Measurements from ENCODE around the gene RBM39. TPM values are rescaled to one million over a fixed set of nuclear protein-coding genes. Genes with fewer than 3 reads are reported as not detected.

The RBM39 gene
- total and polyA plus RNA-seq, 2 of the 13 experiments (the other 11 are each of a cell fraction or from before 2014, with no cell fraction given): 788 to 920 TPM

DNA sequence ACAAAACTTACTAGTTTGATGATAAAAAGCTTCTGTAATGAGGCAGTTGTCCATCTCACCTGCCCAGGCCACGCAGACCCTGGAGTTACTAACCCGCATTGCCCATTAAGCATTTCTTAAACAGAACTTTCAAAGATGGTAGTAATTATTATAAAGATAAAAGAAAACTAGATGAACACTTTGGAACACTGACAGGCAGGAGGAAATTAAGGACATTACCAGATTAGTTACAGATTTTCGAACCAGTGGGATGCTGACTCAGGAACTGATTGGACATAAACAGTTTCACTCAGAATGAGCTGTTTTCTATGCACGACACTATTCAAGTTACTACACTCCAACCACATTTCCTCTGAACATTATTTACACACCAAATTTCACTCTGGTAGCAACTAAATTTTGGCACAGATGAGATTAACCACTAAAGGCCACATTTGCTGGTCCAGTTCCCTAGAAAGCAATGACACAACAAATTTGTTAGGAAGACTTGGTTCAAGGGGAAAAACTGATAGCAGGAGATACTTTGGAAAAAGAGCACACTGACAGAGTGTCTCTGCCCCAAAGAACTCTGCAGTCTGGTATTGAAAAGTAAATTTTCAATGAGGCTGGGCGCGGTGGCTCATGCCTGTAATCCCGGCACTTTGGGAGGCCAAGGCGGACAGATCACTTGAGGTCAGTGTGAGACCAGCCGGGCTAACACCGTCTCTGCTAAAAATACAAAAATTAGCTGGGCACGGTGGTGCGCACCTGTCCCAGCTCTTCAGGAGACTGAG is 39.8 kb downstream of the RBM39 start (continued):
- TF ChIP-seq HNRNPLL (IDR thresholded peaks at IDR 0.05; ENCODE audit: low read depth, low read length, poor library complexity, severe bottlenecking) (no peak), GATAD2A (CRISPR knock-in tag; IDR thresholded peaks at IDR 0.05) (no peak), MTA1 (CRISPR knock-in tag; IDR thresholded peaks at IDR 0.05; ENCODE audit: borderline replicate concordance) (no peak), HNRNPUL1 (IDR thresholded peaks at IDR 0.05; ENCODE audit: low read depth, low read length) (no peak), MXI1 (IDR thresholded peaks at IDR 0.05; ENCODE audit: borderline replicate concordance, low read depth, low read length) (no peak), RFX5 (IDR thresholded peaks at IDR 0.05; ENCODE audit: low read depth, low read length) (0 out of 2 replicates have a peak, but pooled peaks have one; percentile 43), HHEX (CRISPR knock-in tag; IDR thresholded peaks at IDR 0.05) (no peak), EEA1 (CRISPR knock-in tag; IDR thresholded peaks at IDR 0.05; ENCODE audit: borderline replicate concordance) (no peak), RARG (CRISPR knock-in tag; IDR thresholded peaks at IDR 0.05; ENCODE audit: low read depth) (no peak), ZNF564 (CRISPR knock-in tag; IDR thresholded peaks at IDR 0.05) (no peak), PRMT3 (CRISPR knock-in tag; IDR thresholded peaks at IDR 0.05; ENCODE audit: borderline replicate concordance, low read depth) (0 out of 2 replicates have a peak, but pooled peaks have one; percentile 82), ARID4A (CRISPR knock-in tag; IDR thresholded peaks at IDR 0.05; ENCODE audit: borderline replicate concordance) (no peak), ZNF251 (CRISPR knock-in tag; IDR thresholded peaks at IDR 0.05) (no peak), POLR2AphosphoS2 (IDR thresholded peaks at IDR 0.05; ENCODE audit: low read depth, low read length) (peak; percentile 98), PHF8 (CRISPR knock-in tag; IDR thresholded peaks at IDR 0.05) (peak; percentile 8; the same call in 1 of the 2 replicates), FOXO4 (CRISPR knock-in tag; conservative IDR thresholded peaks at IDR 0.05) (no peak), ZFP36L1 (CRISPR knock-in tag; IDR thresholded peaks at IDR 0.05) (no peak)
- TF ChIP-seq, protein P1, sequence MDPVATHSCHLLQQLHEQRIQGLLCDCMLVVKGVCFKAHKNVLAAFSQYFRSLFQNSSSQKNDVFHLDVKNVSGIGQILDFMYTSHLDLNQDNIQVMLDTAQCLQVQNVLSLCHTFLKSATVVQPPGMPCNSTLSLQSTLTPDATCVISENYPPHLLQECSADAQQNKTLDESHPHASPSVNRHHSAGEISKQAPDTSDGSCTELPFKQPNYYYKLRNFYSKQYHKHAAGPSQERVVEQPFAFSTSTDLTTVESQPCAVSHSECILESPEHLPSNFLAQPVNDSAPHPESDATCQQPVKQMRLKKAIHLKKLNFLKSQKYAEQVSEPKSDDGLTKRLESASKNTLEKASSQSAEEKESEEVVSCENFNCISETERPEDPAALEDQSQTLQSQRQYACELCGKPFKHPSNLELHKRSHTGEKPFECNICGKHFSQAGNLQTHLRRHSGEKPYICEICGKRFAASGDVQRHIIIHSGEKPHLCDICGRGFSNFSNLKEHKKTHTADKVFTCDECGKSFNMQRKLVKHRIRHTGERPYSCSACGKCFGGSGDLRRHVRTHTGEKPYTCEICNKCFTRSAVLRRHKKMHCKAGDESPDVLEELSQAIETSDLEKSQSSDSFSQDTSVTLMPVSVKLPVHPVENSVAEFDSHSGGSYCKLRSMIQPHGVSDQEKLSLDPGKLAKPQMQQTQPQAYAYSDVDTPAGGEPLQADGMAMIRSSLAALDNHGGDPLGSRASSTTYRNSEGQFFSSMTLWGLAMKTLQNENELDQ (CRISPR knock-in tag; IDR thresholded peaks at IDR 0.05; ENCODE audit: borderline replicate concordance): no peak
